Mucosa of stomach (tissue), 1 donor: ENCODE results near the gene PARD3.

Source experiments
- H3K27me3 ChIP-seq: one replicate; pipeline ENCODE4 v1.7.0; 2013; ENCODE audit warnings: mild to moderate bottlenecking, low read length; ENCODE audit not compliant: control insufficient read depth, insufficient read depth
- H3K36me3 ChIP-seq: one replicate; pipeline ENCODE4 v1.7.0; 2013; ENCODE audit warnings: low read length; ENCODE audit not compliant: control insufficient read depth, insufficient read depth
- H3K4me1 ChIP-seq: one replicate; pipeline ENCODE4 v1.7.0; 2013; ENCODE audit warnings: mild to moderate bottlenecking, low read length; ENCODE audit not compliant: control insufficient read depth, insufficient read depth
- H3K4me3 ChIP-seq: one replicate; pipeline ENCODE4 v1.7.0; 2013; ENCODE audit warnings: low read length
- H3K9ac ChIP-seq: one replicate; pipeline ENCODE4 v1.7.0; 2013; ENCODE audit warnings: mild to moderate bottlenecking, low read length, moderate library complexity
- H3K9me3 ChIP-seq: one replicate; pipeline ENCODE4 v1.7.0; 2013; ENCODE audit warnings: mild to moderate bottlenecking, low read length, moderate library complexity; ENCODE audit not compliant: control insufficient read depth
- donor health status: Pancreatic carcinoma.

PARD3 gene

DNA sequence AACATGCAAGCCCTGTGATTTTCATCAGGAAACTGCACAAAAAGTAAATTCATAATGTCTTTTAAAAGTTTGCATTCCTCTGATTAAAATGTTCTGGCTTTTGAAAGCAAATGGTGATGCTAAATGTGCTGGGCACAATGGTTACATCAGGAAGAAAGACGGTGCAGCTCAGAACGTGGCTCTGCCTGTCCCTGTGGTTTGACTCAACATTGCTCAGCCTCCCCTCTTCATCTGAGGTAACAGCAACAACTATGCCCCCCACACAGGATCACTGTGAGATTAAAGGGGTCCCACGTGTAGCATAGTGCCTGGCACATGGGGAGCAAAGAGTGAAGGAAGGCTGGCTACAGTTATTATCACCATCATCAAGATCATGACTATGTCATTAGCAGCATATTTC, 44.0 kb downstream of the PARD3 start:
- no peak overlapping the region for H3K9ac ChIP-seq
- no peaks in the 10 kb centered on the region for H3K27me3 ChIP-seq
- peaks cover 20% of the 10 kb centered on the region for H3K4me1 ChIP-seq
- H3K9me3 ChIP-seq, result no peaks in the 10 kb centered on the region
- no peaks in the 10 kb centered on the region for H3K36me3 ChIP-seq
- H3K4me3 ChIP-seq, result no peak overlapping the region

DNA sequence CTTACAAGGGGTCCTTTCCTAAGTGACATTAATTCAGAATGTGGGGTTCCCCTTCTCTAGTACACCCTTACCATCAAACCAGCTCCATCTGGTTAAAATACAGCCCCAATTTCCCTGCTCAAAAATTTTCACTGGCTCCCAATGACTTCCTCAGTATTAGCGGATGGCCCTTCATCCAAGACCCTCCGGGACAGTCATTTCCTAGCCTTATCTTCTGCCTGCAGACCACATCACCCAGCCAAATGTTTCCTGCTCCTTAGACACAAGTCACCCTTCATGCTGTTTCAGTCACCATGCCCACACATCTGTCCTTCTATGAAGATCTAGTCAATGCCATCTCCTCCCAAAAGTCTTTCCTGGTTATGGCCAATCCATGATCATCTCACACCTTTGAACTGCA, 45.2 kb downstream of the PARD3 start:
- no peaks in the 10 kb centered on the region for H3K36me3 ChIP-seq
- H3K4me1 ChIP-seq, result peaks cover 20% of the 10 kb centered on the region
- no peak overlapping the region for H3K9ac ChIP-seq
- no peaks in the 10 kb centered on the region for H3K9me3 ChIP-seq
- no peaks in the 10 kb centered on the region for H3K27me3 ChIP-seq
- no peak overlapping the region for H3K4me3 ChIP-seq

DNA sequence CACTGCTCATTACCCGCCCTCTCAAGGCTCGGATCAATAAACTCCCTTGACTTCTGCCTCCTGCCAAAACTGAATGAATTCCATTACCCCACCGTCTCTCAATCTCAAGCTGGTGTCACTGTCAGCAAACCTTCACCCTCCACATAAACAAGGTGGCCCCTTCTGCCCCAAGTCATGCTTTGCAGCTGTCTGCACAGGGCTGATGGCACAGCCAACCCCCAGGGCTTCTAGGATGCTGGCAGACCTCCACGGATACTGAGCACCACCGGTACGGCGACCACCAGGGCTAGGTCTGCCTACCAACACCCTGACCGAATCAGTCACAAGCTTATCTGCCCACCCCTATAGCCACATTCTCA, 46.1 kb downstream of the PARD3 start:
- no peak overlapping the region for H3K4me3 ChIP-seq
- H3K27me3 ChIP-seq, result no peaks in the 10 kb centered on the region
- no peak overlapping the region for H3K9ac ChIP-seq
- peaks cover 15% of the 10 kb centered on the region for H3K4me1 ChIP-seq
- no peaks in the 10 kb centered on the region for H3K9me3 ChIP-seq
- H3K36me3 ChIP-seq, result no peaks in the 10 kb centered on the region

DNA sequence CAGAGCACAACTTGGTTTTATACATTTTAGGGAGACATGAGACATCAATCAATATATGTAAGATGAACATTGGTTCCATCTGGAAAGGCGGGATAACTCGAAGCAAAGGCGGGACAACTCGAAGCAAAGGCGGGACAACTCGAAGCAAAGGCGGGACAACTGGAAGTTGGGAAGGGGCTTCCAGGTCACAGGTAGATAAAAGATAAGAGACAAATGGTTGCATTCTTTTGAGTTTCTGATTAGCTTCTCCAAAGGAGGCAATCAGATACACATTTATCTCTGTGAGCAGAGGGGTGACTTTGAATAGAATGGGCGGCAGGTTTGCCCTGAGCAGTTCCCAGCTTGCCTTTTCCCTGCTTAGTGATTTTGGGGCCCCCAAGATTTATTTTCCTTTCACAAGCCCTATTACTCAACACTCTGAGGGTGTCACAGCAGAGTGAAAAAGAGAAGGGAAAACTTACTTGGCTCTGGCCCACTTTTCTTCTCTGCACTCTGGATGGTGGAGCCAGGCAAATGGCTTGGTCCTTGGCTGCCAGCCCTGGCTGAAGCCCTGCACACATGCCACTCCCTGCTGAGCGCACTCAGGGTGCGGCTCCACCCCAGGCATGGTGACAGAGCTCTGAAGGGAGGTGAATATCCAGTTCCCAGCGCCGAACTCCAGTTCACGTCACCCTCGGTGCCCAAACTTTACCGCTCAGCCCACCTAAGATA, 46.7 kb downstream of the PARD3 start:
- no peak overlapping the region for H3K9ac ChIP-seq
- H3K4me1 ChIP-seq, result peaks cover 13% of the 10 kb centered on the region
- no peaks in the 10 kb centered on the region for H3K9me3 ChIP-seq
- H3K36me3 ChIP-seq, result no peaks in the 10 kb centered on the region
- H3K27me3 ChIP-seq, result no peaks in the 10 kb centered on the region
- no peak overlapping the region for H3K4me3 ChIP-seq

GRCh38 chr10:34766811-34767494, 48.1 kb downstream of the PARD3 start:
- Histone ChIP-seq H3K9ac (no peak overlapping the region), H3K9me3 (no peaks in the 10 kb centered on the region), H3K4me3 (no peak overlapping the region), H3K27me3 (no peaks in the 10 kb centered on the region), H3K36me3 (no peaks in the 10 kb centered on the region), H3K4me1 (peaks cover 13% of the 10 kb centered on the region)

DNA sequence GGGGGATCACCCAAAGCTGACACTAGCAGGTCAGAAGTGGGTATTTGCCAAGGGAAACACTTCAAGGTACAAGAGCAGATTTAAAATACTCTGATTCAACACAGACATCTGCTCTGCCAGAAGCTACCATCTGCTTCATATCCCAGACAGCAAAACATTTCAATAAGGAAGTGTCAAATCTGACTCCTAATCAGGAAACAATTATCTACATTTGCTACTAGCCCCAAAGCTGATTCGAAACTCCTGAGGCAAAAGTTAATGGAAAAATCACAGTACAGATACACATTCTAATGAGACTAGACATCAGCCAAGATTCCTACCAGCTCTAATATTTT, 48.9 kb downstream of the PARD3 start:
- H3K4me3 ChIP-seq, result no peak overlapping the region
- H3K36me3 ChIP-seq, result no peaks in the 10 kb centered on the region
- H3K27me3 ChIP-seq, result no peaks in the 10 kb centered on the region
- no peaks in the 10 kb centered on the region for H3K9me3 ChIP-seq
- H3K4me1 ChIP-seq, result peaks cover 13% of the 10 kb centered on the region
- no peak overlapping the region for H3K9ac ChIP-seq

DNA sequence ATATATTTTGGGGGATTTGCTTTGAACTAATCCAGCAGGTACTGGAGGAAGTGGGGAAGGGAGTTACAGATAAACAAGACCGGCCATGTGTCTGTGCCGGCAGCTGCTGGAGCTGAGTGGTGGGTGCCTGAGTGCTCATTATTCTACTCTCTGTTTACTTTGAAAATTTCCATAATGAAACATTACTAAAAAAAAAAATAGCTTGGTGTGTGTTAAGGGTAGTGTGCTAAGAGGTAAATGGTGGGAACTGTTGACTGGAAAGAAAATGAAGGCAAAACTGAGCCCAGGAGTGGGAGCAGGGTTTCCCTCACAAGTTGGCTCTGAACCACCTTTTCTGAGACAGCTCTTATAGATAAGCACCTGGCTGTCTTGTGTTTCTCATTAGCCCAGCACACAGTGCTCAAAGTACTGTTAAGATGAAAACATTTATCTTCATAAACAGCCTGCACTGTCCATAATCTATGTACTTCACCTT, 50.6 kb downstream of the PARD3 start:
- Histone ChIP-seq H3K9me3 (no peaks in the 10 kb centered on the region), H3K9ac (no peak overlapping the region), H3K4me3 (no peak overlapping the region), H3K4me1 (peaks cover 15% of the 10 kb centered on the region), H3K27me3 (no peaks in the 10 kb centered on the region), H3K36me3 (no peaks in the 10 kb centered on the region)

GRCh38 chr10:34762603-34763299, 52.3 kb downstream of the PARD3 start:
- Histone ChIP-seq H3K4me1 (peaks cover 17% of the 10 kb centered on the region), H3K9ac (no peak overlapping the region), H3K4me3 (no peak overlapping the region), H3K9me3 (no peaks in the 10 kb centered on the region), H3K36me3 (no peaks in the 10 kb centered on the region), H3K27me3 (no peaks in the 10 kb centered on the region)

- peaks cover 19% of the 10 kb centered on the region for H3K4me1 ChIP-seq
- H3K9ac ChIP-seq, result no peak overlapping the region
- H3K9me3 ChIP-seq, result no peaks in the 10 kb centered on the region
- H3K4me3 ChIP-seq, result no peak overlapping the region
- no peaks in the 10 kb centered on the region for H3K27me3 ChIP-seq
- H3K36me3 ChIP-seq, result no peaks in the 10 kb centered on the region
These were observed 52.9 kb downstream of the PARD3 start for GRCh38 chr10:34762156-34762555.

DNA sequence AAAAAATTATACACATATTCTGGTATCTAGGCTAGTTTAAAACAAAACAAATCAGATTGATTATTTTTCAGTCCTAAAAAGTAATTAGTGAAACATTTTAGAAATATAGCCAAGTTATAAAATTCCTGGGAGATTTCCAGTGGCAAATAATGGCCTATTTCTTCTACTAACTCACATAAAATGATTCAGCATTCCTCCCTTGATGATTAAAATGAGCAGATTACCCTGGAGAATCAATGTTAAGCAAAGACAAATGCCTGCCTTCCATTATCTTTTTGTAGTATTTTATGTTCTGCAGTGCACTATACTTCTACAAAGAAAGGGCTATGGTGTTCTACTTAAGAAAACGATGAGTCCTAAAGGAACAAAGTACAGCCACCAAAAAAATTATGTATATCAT, 53.6 kb downstream of the PARD3 start:
- Histone ChIP-seq H3K36me3 (no peaks in the 10 kb centered on the region), H3K27me3 (no peaks in the 10 kb centered on the region), H3K4me1 (peaks cover 19% of the 10 kb centered on the region), H3K9me3 (no peaks in the 10 kb centered on the region), H3K9ac (no peak overlapping the region), H3K4me3 (no peak overlapping the region)

- Histone ChIP-seq H3K4me1 (peaks cover 19% of the 10 kb centered on the region), H3K4me3 (no peak overlapping the region), H3K9me3 (no peaks in the 10 kb centered on the region)
These were observed 54.5 kb downstream of the PARD3 start for GRCh38 chr10:34760606-34761005.

GRCh38 chr10:34759837-34760215, 55.3 kb downstream of the PARD3 start:
- Histone ChIP-seq H3K4me1 (peaks cover 19% of the 10 kb centered on the region), H3K9me3 (no peaks in the 10 kb centered on the region), H3K36me3 (no peaks in the 10 kb centered on the region), H3K27me3 (no peaks in the 10 kb centered on the region), H3K4me3 (no peak overlapping the region), H3K9ac (no peak overlapping the region)

More at GRCh38 chr10:34760606-34761005, 54.5 kb downstream of the PARD3 start:
- Histone ChIP-seq H3K36me3 (no peaks in the 10 kb centered on the region), H3K9ac (no peak overlapping the region), H3K27me3 (no peaks in the 10 kb centered on the region)
